Stimulated activated CD8-positive, alpha-beta memory T cell treated with anti-CD3 and anti-CD28 coated beads, Interleukin-7, amount 100 ng/mL, for 1 hour (primary cell): ENCODE results near the gene ARID4A.
"Not testable (repeated sequence)": the region's sequence is repeated elsewhere in the genome, so short reads cannot be mapped to it uniquely, and the experiment has no call there.

Experiments
- DNase-seq, 2 donors: peaks; one replicate each; pipeline ENCODE4 v3.0.0-alpha.2; 2020; ENCODE audit warnings: low read depth in 2 of 2

ARID4A gene

DNA sequence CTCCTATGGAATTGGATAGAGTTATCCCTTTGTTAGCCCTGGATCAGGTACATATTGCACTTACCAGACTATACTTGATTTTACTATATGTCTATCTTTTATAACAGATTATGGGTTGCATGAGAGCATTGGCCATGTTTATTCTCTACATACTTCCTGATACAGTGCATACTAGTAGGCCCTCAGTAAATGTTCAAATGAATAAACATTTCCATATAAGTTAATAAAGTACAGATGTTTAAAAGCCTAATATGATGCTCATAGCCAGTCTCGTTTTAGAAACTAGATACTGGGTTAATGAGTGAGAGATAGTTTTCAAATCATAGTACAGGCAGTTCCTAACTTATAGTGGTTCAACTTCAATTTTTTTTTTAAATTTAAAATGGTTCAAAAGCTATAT is 57.9 kb downstream of the ARID4A start:
- no peak for DNase-seq

DNA sequence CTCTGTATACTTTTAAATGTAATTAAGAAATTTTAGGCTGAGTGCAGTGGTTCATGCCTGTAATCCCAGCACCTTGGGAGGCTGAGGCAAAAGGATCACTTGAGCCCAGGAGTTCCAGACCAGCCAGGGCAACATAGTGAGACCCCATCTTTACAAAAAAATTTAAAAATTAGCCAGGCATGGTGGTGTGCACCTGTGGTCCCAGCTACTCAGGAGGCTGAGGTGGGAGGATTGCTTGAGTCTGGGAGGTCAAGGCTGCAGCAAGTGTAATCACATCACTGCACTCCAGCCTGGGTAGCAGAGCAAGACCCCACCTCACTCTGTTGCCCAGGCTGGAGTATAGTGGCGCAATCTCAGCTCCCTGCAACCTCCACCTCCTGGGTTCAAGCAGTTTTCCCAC is 63.9 kb downstream of the ARID4A start:
- not testable (repeated sequence) for DNase-seq

DNA sequence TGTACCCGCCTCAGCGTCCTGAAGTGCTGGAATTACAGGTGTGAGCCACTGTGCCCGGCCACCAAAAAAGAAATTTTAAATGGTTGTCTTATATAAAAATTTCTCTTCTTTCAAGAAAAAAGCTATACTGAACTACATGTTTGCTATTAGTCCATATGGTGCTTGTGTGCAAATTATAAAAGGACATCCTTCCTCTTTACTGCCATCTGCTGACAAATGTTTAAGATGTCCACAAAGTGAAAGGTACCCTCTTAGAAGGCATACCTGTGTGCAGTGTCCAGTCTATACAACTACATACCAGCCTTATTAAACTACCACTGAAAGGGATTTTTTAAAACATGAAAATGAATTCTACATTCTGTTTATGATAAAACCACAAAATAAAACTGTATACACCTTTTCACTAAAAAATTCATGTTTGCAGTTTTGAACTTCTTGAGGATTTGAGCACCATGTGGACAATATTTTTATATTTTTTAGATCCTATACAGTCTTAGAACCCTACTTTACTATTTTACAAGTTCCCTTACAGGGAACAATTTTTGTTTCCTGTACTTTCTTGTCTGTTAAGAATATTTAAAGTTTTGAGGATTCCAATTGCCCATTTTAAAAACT is 64.5 kb downstream of the ARID4A start:
- no peak for DNase-seq

DNA sequence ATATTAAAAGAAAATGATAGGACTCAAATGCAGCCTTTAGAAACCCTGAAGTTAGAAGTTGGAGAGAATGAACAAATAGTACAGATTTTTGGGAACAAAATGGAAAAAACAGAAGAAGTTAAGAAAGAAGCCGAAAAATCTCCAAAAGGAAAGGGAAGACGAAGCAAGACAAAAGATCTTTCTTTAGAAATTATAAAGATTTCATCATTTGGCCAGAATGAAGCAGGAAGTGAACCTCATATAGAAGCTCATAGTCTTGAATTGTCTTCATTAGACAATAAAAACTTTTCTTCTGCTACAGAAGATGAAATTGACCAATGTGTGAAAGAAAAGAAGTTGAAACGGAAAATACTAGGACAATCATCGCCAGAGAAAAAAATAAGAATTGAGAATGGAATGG is 66.0 kb downstream of the ARID4A start:
- DNase-seq: no peak

DNA sequence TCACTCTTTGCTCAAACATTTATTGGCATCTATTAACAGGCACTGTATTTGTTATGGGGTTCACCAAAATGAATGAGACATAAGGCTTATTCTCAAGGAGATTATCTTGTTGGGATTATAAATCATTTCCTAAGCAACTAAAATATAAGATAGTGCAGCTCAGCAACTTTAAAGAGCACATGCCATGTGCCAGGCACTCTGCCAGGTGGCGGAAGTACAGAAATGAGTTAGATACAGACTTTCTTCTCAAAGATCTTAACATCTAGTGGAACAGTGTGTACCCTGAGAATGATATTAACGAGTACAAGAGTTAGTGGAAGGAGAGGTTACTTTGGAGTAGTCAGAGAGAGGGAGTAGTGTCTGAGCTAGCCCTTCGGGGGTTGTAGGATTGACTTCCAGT is 68.9 kb downstream of the ARID4A start:
- no peak for DNase-seq

DNA sequence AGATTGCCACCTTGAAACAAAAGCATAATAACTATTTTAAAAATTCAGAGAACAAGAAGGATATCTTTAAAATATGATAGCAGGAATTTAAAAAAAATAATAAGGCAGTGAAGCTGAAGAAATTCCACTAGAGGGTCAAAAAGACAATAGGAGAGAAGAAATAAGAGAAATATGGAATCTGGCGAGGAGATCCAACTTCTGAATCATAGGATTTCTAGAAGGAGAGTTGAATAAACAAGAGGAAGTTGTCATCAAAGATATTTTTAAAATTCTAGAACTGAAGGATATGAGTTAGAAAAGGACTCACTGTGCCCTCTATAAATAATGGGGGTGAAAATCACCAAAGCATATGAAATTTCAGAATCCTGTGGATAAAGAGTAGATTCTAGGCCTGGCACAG is 70.6 kb downstream of the ARID4A start:
- no peak for DNase-seq

DNA sequence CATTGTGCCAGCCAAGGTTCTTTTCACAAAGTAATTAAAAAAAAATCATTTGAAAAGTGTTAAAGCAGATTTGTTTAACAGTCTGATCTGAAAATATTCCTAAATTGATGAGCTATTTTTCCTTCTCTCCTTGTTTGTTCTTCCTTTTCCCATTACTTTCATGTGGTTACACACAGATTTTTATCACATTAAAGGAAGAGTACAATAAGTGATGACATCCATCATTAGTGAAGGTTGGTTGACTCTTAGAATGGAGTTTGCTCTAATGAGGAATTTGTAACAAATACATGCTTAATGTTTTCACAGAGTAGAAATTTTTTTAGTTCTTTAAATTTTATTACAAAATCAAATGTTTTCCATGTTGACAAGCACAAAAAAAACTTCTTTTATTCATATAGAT is 78.4 kb downstream of the ARID4A start:
- DNase-seq: no peak

DNA sequence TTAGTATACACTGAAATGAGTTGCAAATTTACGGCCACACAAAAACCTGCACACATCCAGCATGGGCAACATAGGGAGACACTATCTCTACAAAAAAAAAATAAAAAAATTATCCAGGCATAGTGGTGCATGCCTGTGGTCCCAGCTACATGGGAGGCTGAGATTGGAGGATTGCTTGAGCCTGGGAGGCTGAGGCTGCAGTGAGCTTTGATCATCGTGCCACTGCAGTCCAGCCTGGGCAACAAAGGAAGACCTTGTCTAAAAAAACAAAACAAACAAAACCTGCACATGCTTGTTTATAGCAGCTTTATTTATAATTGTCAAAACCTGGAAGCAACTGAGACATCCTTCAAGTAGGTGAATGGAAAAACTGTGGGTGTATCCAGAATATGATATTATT is 92.5 kb downstream of the ARID4A start:
- DNase-seq: no peak

DNA sequence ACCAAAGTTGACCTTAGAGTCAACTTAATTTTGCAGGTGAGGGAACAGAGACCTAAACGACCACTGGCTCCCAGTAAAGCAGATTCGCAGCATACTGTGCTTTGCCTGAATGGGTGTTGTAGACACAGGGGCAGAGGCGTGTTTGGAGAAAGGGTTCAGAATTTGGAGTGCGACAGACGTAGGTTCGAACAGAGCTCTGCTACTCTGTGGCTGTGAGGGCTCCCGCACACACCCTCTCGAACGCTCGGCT is 97.1 kb downstream of the ARID4A start:
- DNase-seq: no peak

DNA sequence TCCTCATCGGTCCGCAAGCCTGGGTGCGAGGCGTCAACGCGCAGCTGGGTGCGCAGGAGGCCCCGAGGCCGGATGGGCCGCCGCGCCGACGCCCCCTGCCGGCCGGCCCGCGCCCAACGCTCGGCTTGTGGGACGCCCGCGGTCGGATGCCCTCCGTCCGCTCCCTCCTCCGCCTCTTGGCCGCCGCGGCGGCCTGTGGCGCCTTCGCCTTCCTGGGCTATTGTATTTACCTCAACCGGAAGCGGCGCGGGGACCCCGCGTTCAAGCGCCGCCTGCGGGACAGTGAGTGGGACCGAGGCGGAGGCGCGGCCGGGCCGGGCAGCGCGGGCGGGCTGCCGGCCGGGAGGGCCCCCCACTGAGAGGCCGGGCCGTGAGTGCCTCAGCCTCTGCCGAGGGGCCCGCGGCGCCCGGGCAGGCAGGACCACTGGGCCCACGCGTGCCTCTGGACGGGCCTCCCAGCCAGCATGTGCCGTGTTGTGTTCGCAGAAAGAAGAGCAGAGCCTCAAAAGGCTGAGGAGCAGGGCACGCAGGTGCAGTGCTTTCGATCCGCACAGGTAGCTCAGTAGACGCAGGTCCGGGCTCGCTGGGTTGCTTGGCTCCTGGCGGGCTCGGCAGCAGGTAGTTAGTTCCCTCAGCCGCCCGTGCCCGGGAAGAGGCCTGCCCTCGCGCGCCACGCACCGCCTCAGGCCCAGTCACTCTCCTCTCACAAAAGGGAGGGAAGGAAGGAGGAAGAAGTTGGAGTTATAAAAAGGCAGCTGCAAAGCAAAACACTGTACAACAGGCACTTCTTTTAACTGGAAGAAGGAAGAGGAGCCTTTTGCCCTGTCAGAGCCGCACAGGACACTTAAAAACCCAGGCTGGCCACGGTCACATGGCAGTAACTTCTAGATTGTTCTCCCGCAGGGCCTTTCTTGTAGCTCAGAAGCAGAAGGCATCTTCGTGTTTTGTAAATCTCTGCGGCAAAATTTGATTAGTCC is 97.7 kb downstream of the ARID4A start, which contains the start of gene TOMM20L:
TSS of gene TOMM20L (plus strand) at position 119 of the 977 bp plus-strand sequence. CDS start at position 147, 28 bp downstream.
- DNase-seq: peak; percentile 46

DNA sequence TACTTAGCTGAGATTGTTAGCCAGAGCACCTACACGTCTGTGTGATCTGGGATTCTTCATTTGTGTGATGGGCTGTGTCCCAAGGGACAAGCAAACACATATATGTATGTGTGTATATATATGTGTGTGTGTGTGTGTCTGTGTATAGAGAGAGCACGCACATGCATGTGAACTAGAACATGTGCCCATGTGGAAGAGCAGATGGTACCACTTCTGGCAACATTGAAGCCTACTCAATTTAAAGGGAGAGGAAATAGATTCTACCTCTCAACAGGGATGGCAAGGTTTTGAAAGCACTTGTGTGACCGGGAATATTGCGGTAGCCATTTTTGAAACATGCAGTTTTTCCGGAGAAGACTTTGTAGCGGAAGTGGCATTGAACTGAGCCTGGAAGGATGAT is 98.8 kb downstream of the ARID4A start:
- no peak for DNase-seq

DNA sequence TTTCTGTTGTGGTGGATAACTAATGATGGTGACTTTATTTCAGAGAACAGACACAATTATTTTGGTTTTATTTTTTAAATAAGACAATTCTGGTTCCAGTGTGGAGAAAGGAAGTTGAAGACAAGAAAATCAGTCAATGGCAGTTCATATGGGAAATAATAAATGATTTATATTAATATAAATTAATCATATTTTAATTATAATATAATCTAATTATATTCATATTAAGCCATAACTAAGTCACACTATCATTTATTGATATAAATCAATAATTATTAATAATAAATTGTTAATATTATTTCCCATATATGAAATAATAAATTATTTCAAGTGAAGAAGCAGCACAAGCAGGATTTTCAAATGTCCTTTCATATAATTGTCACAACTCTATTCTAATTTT is 100.1 kb downstream of the ARID4A start:
- no peak for DNase-seq

DNA sequence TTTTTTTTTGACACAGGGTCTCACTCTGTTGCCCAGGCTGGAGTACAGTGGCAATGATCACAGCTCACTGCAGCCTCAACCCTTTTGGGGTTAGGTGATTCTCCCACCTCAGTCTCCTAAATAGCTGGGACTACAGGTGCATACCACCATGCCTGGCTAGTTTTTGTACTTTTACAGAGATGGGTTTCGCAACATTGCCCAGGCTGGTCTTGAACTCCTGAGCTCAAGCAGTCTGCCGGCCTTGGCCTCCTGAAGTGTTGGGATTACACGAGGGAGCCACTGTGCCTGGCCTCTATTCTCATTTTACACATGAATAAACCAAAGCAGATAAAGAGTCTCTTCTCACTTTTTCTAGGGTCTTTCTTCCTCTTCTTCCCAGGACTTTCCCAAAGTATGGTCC is 100.5 kb downstream of the ARID4A start:
- DNase-seq: no peak

DNA sequence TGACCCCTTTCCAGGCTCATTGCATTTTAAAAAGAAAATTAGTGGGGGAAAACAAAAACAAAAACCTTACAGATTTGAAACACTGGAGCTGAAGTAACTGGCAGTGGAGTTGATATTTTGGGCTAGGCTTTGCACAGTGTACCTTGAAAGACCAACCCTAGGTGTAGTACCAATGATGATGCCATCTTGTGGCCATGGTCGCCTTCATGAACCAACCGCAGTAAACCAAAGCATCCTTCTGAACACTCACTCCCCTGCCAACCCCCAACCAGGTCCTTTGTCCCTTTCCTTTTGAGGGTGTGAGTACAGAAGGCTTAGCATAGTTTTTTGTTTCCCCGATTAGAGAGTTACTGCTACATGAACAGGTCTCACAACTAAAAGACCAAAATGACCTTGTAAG is 103.2 kb downstream of the ARID4A start:
- DNase-seq: no peak

DNA sequence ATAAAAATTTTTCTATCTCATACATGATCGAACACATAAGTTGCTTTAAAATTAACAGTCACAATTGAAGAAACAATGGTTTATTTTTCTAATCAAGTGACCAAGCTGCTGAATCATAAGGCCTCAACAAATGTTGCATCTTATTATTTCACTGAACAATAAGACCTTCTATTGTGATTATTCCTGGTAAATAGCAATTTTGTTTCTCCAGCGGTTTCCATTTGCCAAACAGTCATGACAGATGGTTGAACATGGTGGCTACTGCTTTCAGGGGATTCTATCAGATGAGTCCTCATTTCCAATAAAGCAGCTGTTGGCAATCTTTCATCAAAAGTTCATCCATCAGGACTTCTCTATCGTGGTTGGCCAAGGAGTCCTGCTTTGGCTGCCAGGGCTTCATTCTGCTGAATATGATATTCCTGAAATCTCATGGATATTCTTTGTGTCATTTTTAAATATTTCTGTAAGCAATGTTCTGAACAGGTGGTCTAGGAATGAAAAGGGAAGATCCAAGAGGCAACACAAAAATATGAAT is 110.4 kb downstream of the ARID4A start:
- no peak for DNase-seq

DNA sequence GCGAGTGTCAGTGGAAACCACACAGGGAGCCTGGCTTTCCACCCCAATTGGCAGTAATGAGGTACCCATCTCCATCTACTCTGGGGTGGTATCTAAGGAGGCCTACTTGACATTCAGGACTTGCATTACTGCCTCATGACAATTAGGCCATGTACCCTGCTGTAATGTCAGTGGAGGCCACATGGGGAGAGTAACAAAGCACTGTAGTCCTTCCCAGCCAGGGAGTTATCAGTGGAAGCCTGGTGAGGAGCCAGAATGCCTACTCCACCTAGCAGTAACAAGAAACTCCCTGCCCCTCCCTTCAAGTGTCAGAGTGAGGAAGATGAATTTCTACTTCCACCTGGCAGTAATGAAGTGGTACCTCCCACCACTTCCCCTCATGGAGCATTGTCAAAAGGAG is 116.5 kb downstream of the ARID4A start:
- no peak for DNase-seq

DNA sequence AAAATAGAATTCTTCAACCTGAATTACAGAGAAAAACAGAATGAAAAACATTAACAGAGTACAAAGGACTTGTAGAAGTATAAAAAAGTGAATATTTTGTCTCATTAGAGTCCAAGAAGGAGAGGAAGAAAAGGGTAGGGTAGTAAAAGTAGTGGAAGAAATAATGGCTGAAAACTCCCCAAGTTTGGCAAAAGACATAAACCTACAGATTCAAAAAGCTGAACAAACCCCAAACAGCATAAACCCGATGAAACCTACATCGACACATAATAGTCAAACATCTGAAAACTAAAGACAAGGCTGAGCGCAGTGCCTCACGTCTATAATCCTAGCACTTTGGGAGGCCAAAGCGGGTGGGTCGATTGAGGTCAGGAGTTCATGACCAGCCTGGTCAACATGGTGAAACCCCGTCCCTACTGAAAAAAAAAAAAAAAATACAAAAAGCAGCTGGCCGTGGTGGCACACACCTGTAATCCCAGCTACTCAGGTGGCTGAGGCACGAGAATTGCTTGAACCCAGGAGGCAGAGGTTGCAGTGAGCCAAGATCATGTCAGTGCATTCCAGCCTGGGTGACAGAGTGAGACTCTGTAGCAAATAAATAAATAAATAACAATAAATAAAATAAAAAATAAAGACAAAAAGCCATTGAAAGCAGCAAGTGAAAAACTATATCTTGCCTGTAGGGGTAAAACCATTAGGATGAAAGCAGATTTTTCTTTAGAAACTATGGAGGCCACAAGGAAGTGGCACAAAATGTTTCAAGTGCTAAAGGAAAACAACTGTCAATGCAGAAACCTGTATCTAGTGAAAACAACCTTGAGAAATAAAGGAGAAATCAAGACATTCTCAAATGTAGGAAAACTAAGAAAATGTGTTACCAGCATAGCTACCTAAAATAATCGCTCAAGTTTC is 117.5 kb downstream of the ARID4A start:
- no peak for DNase-seq

DNA sequence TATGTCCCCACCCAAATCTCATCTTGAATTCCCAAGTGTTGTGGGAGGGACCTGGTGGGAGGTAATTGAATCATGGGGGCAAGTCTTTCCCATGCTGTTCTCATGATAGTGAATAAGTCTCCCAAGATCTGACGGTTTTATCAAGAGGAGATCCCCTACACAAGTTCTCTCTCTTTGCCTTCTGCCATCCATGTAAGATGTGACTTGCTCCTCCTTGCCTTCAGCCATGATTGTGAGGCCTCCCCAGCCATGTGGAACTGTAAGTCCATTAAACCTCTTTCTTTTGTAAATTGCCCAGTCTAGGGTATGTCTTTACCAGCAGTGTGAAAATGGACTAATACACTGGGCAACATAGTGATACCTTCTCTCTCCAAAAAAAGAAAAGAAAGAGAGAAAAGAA is 118.6 kb downstream of the ARID4A start:
- DNase-seq: not testable (repeated sequence)
